COLO668 (cell line): ENCODE results near the gene RHOBTB1.

Experiments
- DNase-seq: peaks from one replicate; lab custom pipeline; 2025; ENCODE audit not compliant: unreplicated experiment; lab: John Stamatoyannopoulos, UW

The RHOBTB1 gene

DNA sequence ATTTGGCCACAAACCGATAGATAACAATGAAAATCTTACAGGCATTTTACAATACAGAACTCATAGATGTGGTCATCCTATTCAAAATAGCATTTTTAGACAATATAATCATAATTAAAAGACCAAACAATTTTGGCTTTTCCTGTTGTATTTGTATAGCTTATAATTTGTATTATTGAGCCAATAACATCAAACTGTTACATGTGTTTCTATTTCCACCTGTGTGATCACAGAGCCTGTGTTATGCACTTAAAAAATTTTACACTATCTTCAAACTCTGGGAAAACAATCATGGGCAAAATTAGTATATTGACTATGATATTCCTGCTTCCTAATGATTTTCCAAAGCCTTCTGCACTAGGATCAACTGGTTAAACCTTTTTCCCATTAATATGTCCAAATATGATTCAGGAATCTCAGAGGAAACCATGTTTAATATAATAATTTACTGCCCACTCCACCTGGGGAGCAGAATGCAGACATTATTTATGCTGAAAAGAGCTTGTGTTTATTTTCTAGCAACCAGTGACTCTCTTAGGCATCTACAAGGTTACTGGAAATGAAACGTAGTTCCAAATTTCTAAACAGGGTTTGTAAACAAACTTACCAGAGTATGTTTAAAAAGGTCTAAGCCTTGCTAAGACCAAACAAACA lies 1.7 kb downstream of the RHOBTB1 start:
- DNase-seq, result no peak

DNA sequence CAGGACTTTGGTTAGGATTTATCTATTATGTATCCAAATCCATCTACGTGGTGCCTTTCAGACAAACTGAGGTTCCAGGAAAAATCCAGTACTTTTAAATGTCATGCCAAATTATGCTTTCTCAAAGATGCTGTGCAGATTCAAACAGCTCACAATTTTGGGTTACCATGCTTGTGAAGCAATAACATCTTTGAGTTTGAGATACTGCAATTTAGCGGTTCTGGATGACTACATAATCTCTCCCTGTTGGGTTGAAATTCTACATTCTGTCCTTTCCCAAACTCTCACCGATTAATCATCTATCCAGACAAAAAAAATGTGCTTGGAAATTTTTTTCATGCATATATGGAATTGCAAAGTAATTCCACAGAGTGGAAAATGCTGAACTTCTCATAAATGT lies 3.5 kb downstream of the RHOBTB1 start:
- DNase-seq, result no peak

DNA sequence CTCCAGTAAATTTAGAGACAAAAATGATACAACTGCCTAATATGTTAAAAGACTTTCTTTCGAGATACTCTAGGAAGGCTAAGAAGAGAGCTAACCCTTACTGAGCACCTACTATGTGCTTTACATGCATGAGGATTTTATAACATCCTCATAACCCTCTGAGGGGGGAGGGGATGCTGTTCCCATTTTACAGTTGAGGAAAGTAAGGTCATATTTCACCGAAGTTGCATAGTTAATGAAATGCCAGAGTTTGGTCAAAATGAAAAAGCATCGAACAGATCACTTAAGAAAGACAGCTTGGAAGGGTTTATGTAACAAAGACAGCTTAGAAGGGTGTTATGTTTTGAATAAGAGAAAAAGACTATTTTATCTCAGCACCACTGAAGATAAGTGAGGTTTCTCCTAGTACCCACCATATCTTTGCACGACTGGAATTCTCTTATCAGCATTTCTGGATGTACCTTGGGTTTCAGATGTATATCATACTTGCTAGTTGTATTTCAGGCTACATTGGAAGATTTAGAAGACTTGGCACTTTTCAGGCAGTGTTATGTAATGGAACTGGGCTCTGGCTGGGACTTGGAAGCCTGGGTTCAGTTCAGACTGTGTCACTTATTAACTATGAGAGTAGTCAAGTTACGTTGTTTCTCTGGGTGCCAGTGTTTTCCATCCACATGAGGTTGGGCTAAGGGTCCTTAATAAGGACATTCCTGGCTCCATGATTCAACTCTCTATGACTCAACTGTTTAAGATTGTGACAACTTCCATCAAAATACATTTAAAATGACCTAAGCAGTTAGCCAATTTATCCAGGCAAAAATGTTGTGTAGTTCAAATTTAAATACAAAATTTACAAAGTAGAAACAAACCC lies 6.0 kb downstream of the RHOBTB1 start:
- DNase-seq, result no peak

DNA sequence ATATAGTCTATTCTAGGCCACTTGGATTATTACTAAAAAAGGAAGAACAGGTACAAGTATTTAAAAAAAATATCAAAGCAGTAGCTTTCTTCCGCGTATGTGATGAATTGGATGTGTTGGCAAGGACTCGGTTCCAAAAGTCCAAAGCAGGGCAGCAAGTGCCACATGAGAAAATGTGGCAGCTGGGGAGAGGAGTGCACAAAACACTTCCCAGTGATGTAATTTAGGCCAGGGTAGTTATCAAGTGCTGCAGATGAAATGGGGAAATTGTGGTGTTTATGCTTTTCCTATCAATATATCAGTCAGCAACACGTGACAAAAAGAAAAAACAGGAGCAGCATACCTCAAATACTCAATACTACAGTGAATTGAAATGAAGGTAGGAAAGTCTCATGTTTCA lies 7.0 kb downstream of the RHOBTB1 start:
- DNase-seq, result no peak

DNA sequence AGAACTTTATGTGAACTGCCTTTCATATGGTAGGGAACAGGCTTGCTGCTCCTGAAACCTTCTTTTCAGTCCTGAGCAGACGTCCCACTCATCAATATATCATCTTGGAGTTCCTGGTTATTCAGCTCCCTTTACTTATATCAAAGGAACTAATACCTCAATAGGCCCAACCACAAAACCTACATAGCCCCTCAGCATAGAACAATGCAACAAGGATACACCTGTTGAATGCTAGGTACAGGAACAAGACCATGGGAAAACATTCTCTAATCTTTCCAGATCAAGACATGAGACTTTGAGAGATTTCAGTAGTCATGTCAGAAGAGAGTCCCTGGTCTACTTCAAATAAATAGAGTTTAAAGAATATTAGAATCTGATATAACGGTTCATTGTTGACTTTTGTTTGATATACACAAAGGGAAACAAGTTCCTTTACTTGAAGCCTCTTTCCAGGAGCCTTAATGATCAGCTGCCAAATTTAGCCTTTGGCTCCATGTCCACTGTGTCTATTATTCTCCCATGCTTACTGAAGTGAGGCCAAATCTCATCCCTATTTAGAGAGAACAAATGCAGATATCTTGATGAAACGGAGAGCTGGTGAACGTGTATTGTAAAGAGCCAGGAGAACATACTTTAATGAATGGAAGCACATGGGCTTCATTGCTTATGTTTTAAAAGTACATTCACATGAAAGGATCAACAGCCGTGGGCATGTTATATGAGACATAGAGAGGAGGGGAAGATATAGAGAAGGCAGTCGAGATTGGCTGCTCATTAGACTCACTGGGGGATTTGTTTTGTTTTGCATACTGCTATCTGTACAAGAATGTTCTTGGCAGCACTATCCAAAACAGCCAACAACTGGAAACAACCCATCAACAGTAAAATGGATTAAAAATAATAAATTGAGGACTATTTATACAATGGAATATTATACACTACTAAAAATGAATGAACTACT lies 9.5 kb downstream of the RHOBTB1 start:
- DNase-seq, result no peak

DNA sequence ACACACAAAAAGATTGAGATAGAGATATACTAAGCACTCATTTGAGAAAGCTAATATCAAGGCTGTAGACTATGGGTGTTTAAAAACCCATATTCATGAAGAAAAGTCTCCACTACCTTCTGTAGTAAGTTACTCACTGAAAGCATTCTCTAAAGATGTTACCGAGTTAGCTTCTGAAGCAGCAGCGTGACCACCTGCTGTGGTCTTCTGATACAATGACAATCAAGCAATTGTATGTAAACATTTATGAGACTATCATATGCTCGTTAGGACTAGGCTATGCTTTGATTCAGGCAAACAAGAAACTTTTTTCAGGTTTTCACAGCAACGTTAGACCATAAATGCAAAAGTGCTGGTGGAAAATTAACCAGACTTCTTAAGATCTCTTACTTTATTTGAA lies 11.2 kb downstream of the RHOBTB1 start:
- DNase-seq, result no peak

DNA sequence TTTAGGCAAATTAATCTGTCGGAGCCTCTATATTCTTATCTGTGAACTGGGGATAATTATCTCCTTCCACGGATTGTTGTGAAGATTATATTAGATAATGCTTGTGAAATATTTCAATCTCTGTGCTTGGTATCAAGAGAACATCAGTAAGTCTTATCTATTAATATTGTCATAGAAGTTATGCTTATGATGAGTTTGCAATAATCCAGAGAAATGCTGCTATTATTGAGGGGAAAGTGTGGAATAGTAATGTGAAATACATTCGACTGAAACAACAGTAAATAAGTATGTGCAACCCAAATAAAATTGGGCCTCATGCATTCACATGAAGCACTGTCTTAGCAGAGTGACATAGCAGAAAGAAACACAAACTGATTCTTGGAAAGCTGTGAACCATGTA lies 13.7 kb downstream of the RHOBTB1 start:
- no peak for DNase-seq

DNA sequence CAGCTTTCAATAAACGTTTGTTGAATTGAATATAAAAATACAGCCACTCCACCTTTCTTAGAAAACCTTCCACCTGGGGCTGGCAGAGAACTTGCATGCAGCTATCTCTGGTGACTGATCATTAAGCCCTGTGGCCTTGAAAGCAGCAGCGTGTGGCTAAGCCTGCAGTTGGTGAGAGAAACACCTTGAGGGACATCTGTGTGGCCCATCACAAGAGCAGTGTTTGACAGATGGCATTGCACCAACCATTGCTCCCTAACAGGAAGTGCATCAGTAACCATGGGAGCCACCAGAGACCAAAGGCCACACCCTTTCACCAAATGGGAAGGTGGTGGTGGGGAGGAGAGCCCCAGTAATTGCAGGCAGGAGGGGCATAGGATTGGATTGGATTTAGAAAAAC lies 22.4 kb downstream of the RHOBTB1 start:
- DNase-seq, result peak; percentile 9

DNA sequence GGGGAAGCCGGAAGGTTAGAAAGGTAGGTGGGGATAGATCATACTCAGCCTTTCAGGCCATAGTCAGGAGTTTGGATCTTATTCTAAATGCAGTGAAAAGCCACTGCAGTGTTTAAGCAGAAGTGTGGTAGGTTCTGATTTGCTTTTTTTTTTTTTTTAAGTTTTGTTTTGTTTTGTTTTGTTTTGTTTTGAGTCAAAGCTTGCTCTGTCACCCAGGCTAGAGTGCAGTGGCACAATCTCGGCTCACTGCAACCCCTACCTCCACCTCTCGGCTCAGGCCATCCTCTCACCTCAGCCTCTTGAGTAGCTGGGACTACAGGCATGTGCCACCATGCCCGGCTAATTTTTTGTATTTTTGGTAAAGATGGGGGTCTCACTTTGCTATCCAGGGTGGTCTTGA lies 23.5 kb downstream of the RHOBTB1 start:
- no peak for DNase-seq

DNA sequence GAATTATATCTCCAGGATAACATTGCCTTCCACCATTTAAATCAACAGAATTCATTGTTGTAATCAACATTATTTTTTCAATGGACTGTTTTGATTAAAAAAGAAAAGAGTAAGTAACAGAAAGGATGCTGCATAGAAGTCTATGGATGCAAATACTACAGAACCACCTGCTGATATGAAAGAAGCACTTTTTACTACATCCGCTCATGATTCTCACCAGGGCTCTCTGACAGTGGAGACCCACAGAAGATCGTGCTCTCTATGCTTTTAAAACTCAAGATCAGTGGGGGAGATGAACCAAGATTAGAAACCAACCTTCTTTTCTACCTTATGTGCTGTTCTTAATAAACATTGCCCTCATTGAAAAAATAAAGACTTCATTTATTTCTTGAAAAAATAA lies 24.4 kb downstream of the RHOBTB1 start:
- DNase-seq, result no peak

DNA sequence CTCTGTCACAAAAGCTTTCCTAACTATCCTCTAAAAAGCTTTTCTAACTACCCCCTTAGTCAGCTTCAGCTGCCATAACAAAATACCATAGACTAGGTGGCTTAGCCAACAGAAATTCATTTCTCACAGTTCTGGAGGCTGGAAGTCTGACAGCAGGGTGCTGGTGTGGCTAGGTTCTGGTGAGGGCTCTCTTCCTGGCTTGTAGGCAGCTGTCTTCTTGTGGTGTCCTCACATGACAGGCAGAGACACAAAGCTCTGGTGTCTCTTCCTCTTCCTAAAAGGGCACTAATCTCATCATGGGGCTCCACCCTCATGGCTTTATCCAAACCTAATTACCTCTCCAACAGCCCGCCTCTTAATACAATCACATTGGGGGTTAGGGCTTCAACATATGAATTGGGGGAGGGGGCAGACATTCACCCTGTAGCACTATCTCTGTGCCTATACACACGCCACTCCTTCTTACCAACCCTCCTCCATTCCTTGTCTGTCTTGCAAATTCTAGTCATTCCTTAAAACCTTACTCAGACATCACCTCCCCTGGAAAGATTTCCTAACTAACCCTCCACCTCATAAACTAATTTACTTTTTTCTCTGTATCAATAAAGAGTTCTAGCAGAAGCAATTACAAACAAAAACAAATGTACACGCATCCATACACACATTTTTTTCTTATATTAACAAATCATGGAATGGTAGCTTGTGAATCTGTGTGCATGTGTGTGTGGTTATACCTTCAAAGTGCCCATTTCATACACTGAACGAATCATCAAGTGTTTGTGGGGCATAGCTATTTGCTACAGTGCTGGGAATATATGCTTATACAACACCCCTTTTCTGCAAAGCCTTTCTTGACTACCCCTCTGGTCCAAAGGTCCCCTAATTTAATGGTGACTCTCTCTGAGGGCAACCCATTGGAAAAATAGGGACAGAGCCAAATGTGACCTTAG lies 26.4 kb downstream of the RHOBTB1 start:
- DNase-seq, result no peak

DNA sequence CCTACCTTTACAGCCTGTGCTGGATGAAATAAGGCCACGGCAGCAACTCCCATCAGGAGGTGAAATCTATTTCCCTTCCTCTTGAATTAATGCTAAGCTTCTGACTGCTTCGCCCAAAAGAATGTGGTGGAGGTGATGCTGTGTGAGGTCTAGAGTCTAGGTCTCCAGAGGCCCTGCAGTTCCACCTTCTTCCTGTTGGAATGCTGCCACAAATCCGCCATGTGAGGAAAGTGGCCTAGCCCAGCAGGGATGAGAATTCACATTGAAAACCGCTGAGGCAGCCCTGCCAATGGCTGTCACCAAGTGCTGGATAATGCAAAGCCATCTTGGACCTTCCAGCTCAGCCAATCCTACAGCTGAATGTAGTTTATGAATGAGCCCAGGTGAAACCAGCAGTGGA lies 28.0 kb downstream of the RHOBTB1 start:
- no peak for DNase-seq

DNA sequence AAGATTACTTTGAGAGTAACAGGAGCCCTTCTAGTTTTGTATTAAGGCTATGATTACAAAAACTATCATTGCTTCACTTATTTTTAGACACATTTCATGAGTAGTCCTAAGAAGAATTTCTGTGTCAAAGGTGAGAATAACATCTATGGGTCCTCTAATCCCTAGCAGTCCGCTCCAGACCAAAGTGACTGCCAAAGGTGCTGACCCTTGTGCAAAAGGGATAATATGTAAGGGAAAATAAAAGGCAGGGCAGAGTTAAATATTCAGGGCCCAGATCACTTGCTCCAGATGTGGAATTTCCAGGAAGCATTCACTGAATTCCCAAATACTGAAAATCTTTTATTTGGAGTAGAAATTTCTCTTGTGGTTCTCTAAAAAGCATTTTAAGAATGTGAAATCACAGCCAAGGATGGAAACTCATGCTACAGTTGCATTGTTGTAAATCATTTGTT lies 29.3 kb downstream of the RHOBTB1 start:
- DNase-seq, result no peak

DNA sequence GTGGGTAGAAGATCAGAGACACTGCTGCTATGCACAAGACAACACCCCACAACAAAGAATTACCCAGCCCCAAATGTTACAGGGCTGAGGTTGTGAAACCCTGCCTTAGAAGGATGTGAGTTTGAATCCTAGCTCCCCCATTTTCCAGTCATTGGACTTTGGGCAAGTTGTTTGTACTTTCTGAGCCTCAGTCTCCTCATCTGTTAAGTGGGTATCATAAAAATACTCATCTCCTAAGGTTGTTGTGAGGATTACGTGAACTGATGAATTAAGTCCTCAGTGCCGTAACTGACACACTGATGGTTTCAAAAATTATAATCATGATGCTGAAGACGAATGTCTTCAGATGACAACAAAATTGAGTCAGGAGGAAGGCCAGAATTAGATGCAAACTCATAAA lies 30.3 kb downstream of the RHOBTB1 start:
- DNase-seq, result no peak

DNA sequence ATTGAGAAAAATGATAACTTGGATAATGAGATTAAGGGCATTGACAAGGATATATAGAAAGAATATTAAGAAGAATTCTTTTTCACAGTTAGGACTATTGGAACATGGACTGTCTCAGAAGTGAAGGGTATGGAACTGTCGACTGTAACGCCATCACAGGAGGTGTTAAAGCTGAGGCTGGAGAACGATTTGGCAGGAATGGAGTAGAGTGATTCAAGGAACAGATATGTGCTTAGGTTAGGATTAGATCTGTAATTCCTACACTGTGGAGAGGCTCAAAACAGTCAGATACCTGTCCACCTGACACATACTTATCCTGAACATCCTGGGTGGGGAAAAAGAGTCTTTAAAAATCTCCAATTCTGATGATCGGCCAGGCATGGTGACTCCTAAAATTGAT lies 30.9 kb downstream of the RHOBTB1 start:
- no peak for DNase-seq

DNA sequence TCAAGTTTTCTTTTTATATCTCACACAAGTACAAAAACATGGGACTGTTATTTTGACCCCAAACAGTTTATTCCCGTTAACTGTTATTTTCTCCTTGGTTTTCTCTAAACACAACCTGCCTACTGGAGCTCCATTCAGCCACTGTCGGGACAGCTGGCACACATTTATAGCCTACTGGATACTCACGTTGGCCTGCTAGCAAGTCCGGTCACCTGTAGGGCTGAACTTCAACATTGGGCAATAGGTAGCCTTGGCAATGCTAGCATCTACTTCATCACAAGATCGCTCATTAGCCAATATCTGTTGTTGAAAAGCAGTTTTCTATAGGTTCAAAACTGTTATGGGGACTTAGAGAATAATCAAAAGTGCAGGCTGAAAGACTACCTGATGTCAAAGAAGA lies 32.3 kb downstream of the RHOBTB1 start:
- DNase-seq, result no peak

DNA sequence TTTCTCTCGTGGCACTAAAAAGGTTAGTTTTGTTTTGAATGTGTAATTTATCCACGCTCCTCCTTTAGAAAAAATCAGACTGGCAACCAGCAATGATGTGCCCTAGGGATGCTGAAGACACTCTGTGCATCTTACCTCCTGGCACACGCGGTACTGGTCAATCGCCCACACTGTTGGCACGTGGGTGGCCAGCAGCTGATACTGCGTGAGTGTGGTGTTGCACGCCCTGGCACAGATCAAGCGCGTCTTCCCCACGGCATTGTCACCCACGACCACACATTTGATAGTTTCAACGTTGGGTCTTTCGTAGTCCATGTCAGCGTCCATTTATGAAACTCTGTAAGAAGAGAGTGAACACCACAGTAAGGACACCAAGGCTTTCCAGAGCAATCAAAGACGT lies 32.8 kb downstream of the RHOBTB1 start:
- DNase-seq, result no peak

DNA sequence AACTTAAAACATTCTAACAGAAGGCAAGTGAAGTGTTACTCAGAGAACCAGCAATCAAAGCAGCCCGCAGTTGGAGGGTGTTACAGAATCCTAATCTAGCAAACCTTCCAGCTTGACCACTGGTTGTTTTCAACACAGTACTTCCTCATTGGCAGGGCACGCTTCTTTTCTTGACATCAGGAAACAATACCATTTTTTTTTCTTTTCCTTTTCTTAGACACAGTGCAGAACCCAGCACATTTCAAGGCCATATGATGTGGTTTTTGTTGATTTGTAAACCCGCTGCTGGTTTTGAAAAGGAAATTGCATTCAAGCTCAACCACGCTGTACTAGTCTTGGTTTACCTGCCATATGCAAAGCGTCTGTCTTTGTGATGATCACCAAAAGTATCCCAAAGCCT lies 33.4 kb downstream of the RHOBTB1 start:
- DNase-seq, result no peak

DNA sequence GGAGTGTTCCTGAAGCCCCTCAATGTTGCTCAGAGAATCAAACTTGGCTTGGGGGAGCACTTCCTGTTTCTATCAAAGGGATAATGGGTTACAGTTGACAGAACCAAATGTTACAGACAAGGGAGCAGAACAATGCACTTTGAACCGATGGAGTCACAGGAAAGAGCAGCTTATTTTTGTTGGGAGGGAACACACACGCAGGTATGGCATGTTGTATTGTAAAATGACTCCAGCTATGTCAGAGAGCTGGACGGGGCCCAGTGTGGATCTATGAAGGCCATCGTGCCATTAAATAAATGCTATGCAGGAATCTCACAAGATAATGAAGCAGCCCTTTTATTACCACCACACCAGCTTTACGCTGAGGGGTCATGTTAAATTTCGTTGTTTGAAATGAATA lies 35.1 kb downstream of the RHOBTB1 start:
- no peak for DNase-seq

DNA sequence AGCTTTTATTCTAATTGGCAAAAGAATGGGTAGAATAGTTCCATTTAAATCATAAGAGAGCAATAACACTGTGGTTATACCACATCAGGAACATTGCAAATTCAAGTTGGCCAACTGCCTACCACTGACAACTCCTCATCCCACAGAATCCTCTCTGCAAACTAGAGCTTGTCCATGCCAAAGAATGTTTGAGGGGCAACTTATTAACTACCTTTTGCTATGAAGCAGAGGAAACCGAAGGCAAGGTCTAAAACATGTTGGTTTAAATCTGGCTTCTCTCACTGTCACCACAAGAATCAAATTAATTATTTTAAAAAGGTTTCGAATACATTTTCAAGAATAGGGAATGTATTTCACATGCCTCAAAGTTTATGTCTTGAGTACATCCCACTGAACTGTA lies 36.0 kb downstream of the RHOBTB1 start:
- DNase-seq, result no peak
